ENCODE measurements around the gene TM9SF3.

Gene TM9SF3

GRCh38 chr10:96586419-96587263, at the start of gene TM9SF3:
Gene TM9SF3, minus strand, starts transcription at chr10:96587012. Its CDS starts 177 bp downstream, at chr10:96586835.
- DNase-seq = peak; percentile 4

- DNase-seq = no peak
These were observed 49.7 kb upstream of the TM9SF3 start for GRCh38 chr10:96636551-96636950.

- DNase-seq = no peak
These were observed 46.3 kb upstream of the TM9SF3 start for GRCh38 chr10:96632974-96633710.

- no peak for DNase-seq
These were observed 40.5 kb upstream of the TM9SF3 start for GRCh38 chr10:96627292-96627691.

- no peak for DNase-seq
These were observed 40.0 kb upstream of the TM9SF3 start for GRCh38 chr10:96626795-96627194.

GRCh38 chr10:96625173-96625572, 38.4 kb upstream of the TM9SF3 start:
- DNase-seq = no peak

- no peak for DNase-seq
These were observed 35.4 kb upstream of the TM9SF3 start for GRCh38 chr10:96622013-96622787.

- no peak for DNase-seq
These were observed 33.3 kb upstream of the TM9SF3 start for GRCh38 chr10:96619796-96620773.

GRCh38 chr10:96619120-96619519, 32.3 kb upstream of the TM9SF3 start:
- DNase-seq = no peak

- DNase-seq = peak; percentile 31
These were observed 31.8 kb upstream of the TM9SF3 start for GRCh38 chr10:96618653-96619052.

GRCh38 chr10:96616961-96617360, 30.1 kb upstream of the TM9SF3 start:
- no peak for DNase-seq

GRCh38 chr10:96614515-96614914, 27.7 kb upstream of the TM9SF3 start:
- no peak for DNase-seq

GRCh38 chr10:96613576-96613975, 26.8 kb upstream of the TM9SF3 start:
- DNase-seq = no peak

GRCh38 chr10:96612055-96612830, 25.4 kb upstream of the TM9SF3 start:
- no peak for DNase-seq

- DNase-seq = no peak
These were observed 24.0 kb upstream of the TM9SF3 start for GRCh38 chr10:96610817-96611216.

- no peak for DNase-seq
These were observed 22.7 kb upstream of the TM9SF3 start for GRCh38 chr10:96609510-96609909.

- DNase-seq = no peak
These were observed 22.0 kb upstream of the TM9SF3 start for GRCh38 chr10:96608805-96609204.

GRCh38 chr10:96608262-96608661, 21.4 kb upstream of the TM9SF3 start:
- DNase-seq = no peak

GRCh38 chr10:96606946-96607345, 20.1 kb upstream of the TM9SF3 start:
- DNase-seq = no peak

GRCh38 chr10:96606216-96606615, 19.4 kb upstream of the TM9SF3 start:
- DNase-seq = no peak

GRCh38 chr10:96600337-96600736, 13.5 kb upstream of the TM9SF3 start:
- no peak for DNase-seq

All from NCI-H2081 treated with DMSO at 0.1 percent for 48 hours (cell line).